WTC11 (cell line): Measurements from ENCODE around the gene DNAJC8. TPM values are rescaled to one million over a fixed set of nuclear protein-coding genes. Genes with fewer than 3 reads are reported as not detected.

Experiments used
- ATAC-seq: fragments of 200-7000 bp; cut with Tn5 transposase; 2 replicates; pipeline ENCODE4 v1.10.0; 2021; ENCODE audit warnings: mild to moderate bottlenecking, moderate library complexity
- CTCF ChIA-PET: fragments of 300-600 bp; sonication (Branson Sonifier 250); formaldehyde crosslinking; loops from one replicate; lab custom pipeline; 2021; ENCODE audit warnings: antibody characterized with exemption; lab: Charles Lee
- POLR2A ChIA-PET: fragments of 350-600 bp; sonication (Branson Sonifier 250); formaldehyde crosslinking; loops from one replicate; lab custom pipeline; 2021; ENCODE audit warnings: antibody characterized with exemption; lab: Charles Lee
- DNase-seq: peaks from one replicate; pipeline ENCODE4 v3.0.0; 2021; ENCODE audit warnings: low spot score
- H3K27ac Mint-ChIP-seq: 2 replicates; pipeline ENCODE4 v1.8.0; 2021; ENCODE audit warnings: mixed read lengths
- H3K27me3 Mint-ChIP-seq: 2 replicates; pipeline ENCODE4 v1.8.0; 2021; ENCODE audit warnings: low read depth, mild to moderate bottlenecking, moderate library complexity, mixed read lengths
- H3K36me3 Mint-ChIP-seq: 2 replicates; pipeline ENCODE4 v1.8.0; 2021; ENCODE audit warnings: mixed read lengths
- H3K4me1 Mint-ChIP-seq: 2 replicates; pipeline ENCODE4 v1.8.0; 2022; ENCODE audit warnings: mixed read lengths
- H3K4me3 Mint-ChIP-seq: 2 replicates; pipeline ENCODE4 v1.8.0; 2021; ENCODE audit warnings: mild to moderate bottlenecking, moderate library complexity, mixed read lengths
- H3K9me3 Mint-ChIP-seq: 2 replicates; pipeline ENCODE4 v1.8.0; 2021; ENCODE audit warnings: mixed read lengths
- AR ChIP-seq: fragments of 250-450 bp; sonication (Bioruptor Pico); IDR thresholded peaks from 2 replicates; pipeline ENCODE4 v1.9.0; 2021; ENCODE audit warnings: mild to moderate bottlenecking
- ARID4B ChIP-seq: sonication (generic); formaldehyde crosslinking; IDR thresholded peaks from 2 replicates; pipeline ENCODE4 v1.8.0; 2023; ENCODE audit warnings: missing genetic modification reagents, mild to moderate bottlenecking, borderline replicate concordance
- ATF3 ChIP-seq: sonication (generic); formaldehyde crosslinking; conservative IDR thresholded peaks from 2 replicates; pipeline ENCODE4 v1.8.1; 2022; ENCODE audit warnings: mild to moderate bottlenecking, missing genetic modification reagents
- E2F5 ChIP-seq: sonication (generic); formaldehyde crosslinking; IDR thresholded peaks from 2 replicates; pipeline ENCODE4 v1.8.1; 2022; ENCODE audit warnings: mild to moderate bottlenecking, moderate library complexity, missing genetic modification reagents
- ELF4 ChIP-seq: sonication (generic); formaldehyde crosslinking; IDR thresholded peaks from 2 replicates; pipeline ENCODE4 v1.8.1; 2022; ENCODE audit warnings: low read depth, mild to moderate bottlenecking, moderate library complexity, missing genetic modification reagents
- FOXP4 ChIP-seq: sonication (generic); formaldehyde crosslinking; IDR thresholded peaks from 2 replicates; pipeline ENCODE4 v1.8.0; 2022; ENCODE audit warnings: mild to moderate bottlenecking, missing genetic modification reagents
- GABPB1 ChIP-seq: sonication (generic); formaldehyde crosslinking; IDR thresholded peaks from 2 replicates; pipeline ENCODE4 v1.8.1; 2023; ENCODE audit warnings: mild to moderate bottlenecking, missing genetic modification reagents
- IRF2 ChIP-seq: sonication (generic); formaldehyde crosslinking; IDR thresholded peaks from 2 replicates; pipeline ENCODE4 v1.8.0; 2022; ENCODE audit warnings: low read depth, missing genetic modification reagents, borderline replicate concordance
- KAT7 ChIP-seq: sonication (generic); formaldehyde crosslinking; IDR thresholded peaks from 2 replicates; pipeline ENCODE4 v1.8.1; 2023; ENCODE audit warnings: missing genetic modification reagents, mild to moderate bottlenecking, borderline replicate concordance
- MYBL2 ChIP-seq: sonication (generic); formaldehyde crosslinking; IDR thresholded peaks from 2 replicates; pipeline ENCODE4 v1.8.1; 2023; ENCODE audit warnings: mild to moderate bottlenecking, moderate library complexity, missing genetic modification reagents
- NR2C2 ChIP-seq: sonication (generic); formaldehyde crosslinking; IDR thresholded peaks from 2 replicates; pipeline ENCODE4 v1.8.0; 2022; ENCODE audit warnings: mild to moderate bottlenecking, missing genetic modification reagents
- PREB ChIP-seq: sonication (generic); formaldehyde crosslinking; IDR thresholded peaks from 2 replicates; pipeline ENCODE4 v1.8.1; 2022; ENCODE audit warnings: mild to moderate bottlenecking, missing genetic modification reagents, moderate library complexity, borderline replicate concordance
- RELA ChIP-seq: sonication (generic); formaldehyde crosslinking; IDR thresholded peaks from 2 replicates; pipeline ENCODE4 v1.8.1; 2022; ENCODE audit warnings: missing genetic modification reagents, mild to moderate bottlenecking, borderline replicate concordance
- SP1 ChIP-seq: sonication (generic); formaldehyde crosslinking; conservative IDR thresholded peaks from 2 replicates; pipeline ENCODE4 v1.8.1; 2022; ENCODE audit warnings: missing genetic modification reagents
- TCF7 ChIP-seq: sonication (generic); formaldehyde crosslinking; IDR thresholded peaks from 2 replicates; pipeline ENCODE4 v1.8.0; 2022; ENCODE audit warnings: mild to moderate bottlenecking, low read depth, missing genetic modification reagents, moderate library complexity
- USF1 ChIP-seq: sonication (generic); formaldehyde crosslinking; IDR thresholded peaks from 2 replicates; pipeline ENCODE4 v1.8.0; 2022; ENCODE audit warnings: mild to moderate bottlenecking, missing genetic modification reagents
- ZNF671 ChIP-seq: fragments of 250-450 bp; sonication (Bioruptor Pico); IDR thresholded peaks from 2 replicates; pipeline ENCODE4 v1.8.0; 2021; ENCODE audit warnings: mild to moderate bottlenecking
- total RNA-seq: library from RNA; stranded (reverse); gene quantifications from 3 replicates; pipeline ENCODE4 v1.2.3, GENCODE V29; 2021

Gene DNAJC8
- total RNA-seq, 1 experiment from 2014 or later, result 112 TPM

- TF ChIP-seq ARID4B, result no peak; the same call in 1 of the 2 replicates
- no peak; the same call in none of the 2 replicates for TF ChIP-seq SP1 (CRISPR knock-in tag)
- peak; percentile 40; the same call in 1 of the 2 replicates for TF ChIP-seq E2F5 (CRISPR knock-in tag)
- TF ChIP-seq ZNF671 (CRISPR knock-in tag), result no peak
- TF ChIP-seq GABPB1 (CRISPR knock-in tag), result peak; percentile 87
- TF ChIP-seq FOXP4 (CRISPR knock-in tag), result 0 out of 2 replicates have a peak, but pooled peaks have one; percentile 35
- TF ChIP-seq, all 79 proteins: peak for 4
Measured at GRCh38 chr1:28259934-28260802, 27.3 kb upstream of the DNAJC8 start (continued).

- Mint-ChIP-seq H3K4me1 (peaks cover 33% of the 10 kb centered on the region), H3K27me3 (no peaks in the 10 kb centered on the region; the same call in 1 of the 2 replicates), H3K9me3 (no peaks in the 10 kb centered on the region), H3K36me3 (peaks cover 3% of the 10 kb centered on the region; the same call in 1 of the 2 replicates), H3K4me3 (peak within 1 kb of the TSS; percentile 79), H3K27ac (peak within 1 kb of the TSS; percentile 49; the same call in 1 of the 2 replicates)
- CTCF ChIA-PET, result interaction anchor here (8.0 kb wide), 1 partner anchor 10 kb away, joined by 79 read pairs; no protein-coding TSS in a partner anchor
- DNase-seq (peak; percentile 100), ATAC-seq (peak; percentile 86)
- POLR2A ChIA-PET, result interaction anchor here (0.6 to 2.8 kb wide), 5 partner anchors 11 to 322 kb away, joined by 3 to 20 read pairs (median 12); partner anchors contain the start of genes ATP5IF1 and MED18
- TF ChIP-seq ELF4 (CRISPR knock-in tag), result 0 out of 2 replicates have a peak, but pooled peaks have one; percentile 28
- 0 out of 2 replicates have a peak, but pooled peaks have one; percentile 20 for TF ChIP-seq PREB
- no peak; the same call in 1 of the 2 replicates for TF ChIP-seq RELA (CRISPR knock-in tag)
- TF ChIP-seq MYBL2 (CRISPR knock-in tag), result no peak; the same call in 1 of the 2 replicates
- TF ChIP-seq NR2C2 (CRISPR knock-in tag), result no peak
- TF ChIP-seq IRF2 (CRISPR knock-in tag), result peak; percentile 80; the same call in 1 of the 2 replicates
- 0 out of 2 replicates have a peak, but pooled peaks have one; percentile 53 for TF ChIP-seq AR (CRISPR knock-in tag)
- no peak for TF ChIP-seq KAT7 (CRISPR knock-in tag)
- no peak for TF ChIP-seq ATF3 (CRISPR knock-in tag)
- peak; percentile 90 for TF ChIP-seq TCF7 (CRISPR knock-in tag)
- TF ChIP-seq USF1 (CRISPR knock-in tag), result peak; percentile 58; the same call in 1 of the 2 replicates
Measured at GRCh38 chr1:28259252-28259933, 26.6 kb upstream of the DNAJC8 start, which contains the start of gene SESN2. Gene SESN2, plus strand, starts transcription at chr1:28259518. Its CDS starts 330 bp downstream, at chr1:28259848.
